GM19238 (cell line): Measurements from ENCODE around the gene CASP8AP2.
"Not testable (repeated sequence)": the region's sequence is repeated elsewhere in the genome, so short reads cannot be mapped to it uniquely, and the experiment has no call there.

Source experiments
- DNase-seq: peaks from one replicate; pipeline ENCODE4 v3.0.0; 2011; ENCODE audit warnings: low spot score; ENCODE audit not compliant: insufficient read length

Gene CASP8AP2

DNA sequence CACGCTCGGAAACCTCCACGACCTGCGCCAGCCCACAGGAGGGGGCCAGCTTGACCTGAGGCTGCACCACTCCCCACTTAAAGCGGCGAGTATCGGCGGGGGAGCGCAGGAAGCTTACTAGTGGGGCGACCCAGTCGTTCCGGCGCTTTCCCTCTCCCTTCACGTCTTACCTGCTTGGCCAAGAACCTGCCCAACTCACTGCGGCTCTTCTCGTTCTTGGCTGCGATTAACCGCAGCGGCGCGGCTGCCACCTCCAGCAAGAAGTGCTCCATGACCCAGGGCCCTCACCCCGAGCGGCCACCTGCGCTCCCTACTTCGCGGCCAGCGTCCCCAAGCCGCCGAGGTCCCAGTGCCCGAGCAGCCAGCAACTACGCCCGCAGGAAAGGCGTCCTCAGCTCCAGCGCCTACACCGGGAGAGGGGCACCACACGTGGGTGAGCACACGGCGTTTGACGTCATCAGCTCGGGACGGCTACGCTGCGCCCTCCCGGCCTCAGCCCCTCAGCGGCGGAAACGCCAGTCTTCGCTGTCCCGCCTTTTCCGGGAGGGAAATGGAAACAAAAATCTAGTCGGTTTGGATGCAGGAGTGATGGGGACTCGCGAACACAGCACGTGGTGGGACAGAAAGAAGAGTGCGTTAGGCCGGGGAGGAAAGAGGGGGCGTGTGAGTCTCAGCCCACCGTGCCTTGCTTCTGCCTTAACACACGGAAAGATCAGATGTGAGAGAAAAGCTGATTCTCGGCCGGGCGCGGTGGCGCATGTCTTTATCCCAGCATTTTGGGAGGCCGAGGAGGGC is 10.1 kb upstream of the CASP8AP2 start, which contains the start of gene MDN1:
MDN1 (minus strand) TSS at position 459 of the 795 bp plus-strand sequence; CDS start at position 272, 187 bp downstream.
- peak; percentile 84 for DNase-seq

- no peak for DNase-seq
Observed at GRCh38 chr6:89826029-89826528, 3.6 kb upstream of the CASP8AP2 start.

- DNase-seq = not testable (repeated sequence)
Observed at GRCh38 chr6:89828475-89828987, 1.1 kb upstream of the CASP8AP2 start.

DNA sequence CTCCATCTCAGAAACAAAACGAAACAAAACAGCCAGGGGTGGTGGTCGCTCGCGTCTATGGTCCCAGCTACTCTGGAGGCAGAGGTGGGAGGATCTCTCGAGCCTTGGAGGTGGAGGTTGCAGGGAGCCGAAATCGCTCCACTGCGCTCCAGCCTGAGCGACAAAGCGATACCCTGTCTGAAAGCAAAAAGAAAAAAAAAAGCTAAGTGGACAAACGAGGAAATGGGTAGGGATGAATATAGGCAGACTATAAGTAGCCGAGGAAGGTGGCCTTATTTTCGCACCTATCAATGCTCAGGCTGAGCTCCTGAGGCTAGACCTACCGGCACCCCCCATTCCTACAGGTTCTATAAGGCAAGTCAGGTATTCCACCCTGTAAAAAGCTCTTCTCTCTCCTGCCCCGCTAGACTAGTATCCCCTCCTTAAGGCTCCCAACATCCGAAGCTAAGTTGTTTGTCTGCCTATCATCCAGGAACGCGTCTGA is 650 bp upstream of the CASP8AP2 start:
- no peak for DNase-seq

GRCh38 chr6:89830170-89830809 is 610 bp downstream of the CASP8AP2 start:
- DNase-seq = no peak

- DNase-seq = no peak
Observed at GRCh38 chr6:89834884-89835792, 5.5 kb downstream of the CASP8AP2 start.

- no peak for DNase-seq
Observed at GRCh38 chr6:89836639-89837222, 7.1 kb downstream of the CASP8AP2 start.

DNA sequence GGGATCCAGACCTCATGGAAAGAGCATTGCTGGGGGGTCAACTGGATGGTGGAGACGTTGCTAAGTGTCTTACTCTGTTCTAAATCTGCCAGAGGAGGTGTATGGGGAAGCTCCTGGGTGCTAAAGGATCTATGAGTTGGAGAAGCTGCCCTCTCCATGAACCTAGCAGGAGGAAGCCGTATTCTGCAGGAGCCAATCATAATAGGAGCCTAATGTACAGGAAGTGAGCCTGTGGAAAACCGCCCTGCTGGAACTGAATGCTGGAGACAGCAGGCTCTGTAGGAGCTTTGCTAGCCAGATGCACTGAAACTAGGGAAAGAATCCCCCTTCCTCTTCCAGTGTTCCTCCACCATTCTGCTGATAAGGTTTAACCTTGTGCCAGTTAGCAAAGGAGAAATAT is 10.9 kb downstream of the CASP8AP2 start:
- DNase-seq = no peak

GRCh38 chr6:89842228-89842627 is 12.5 kb downstream of the CASP8AP2 start:
- DNase-seq = no peak

GRCh38 chr6:89843070-89843469 is 13.4 kb downstream of the CASP8AP2 start:
- no peak for DNase-seq

DNA sequence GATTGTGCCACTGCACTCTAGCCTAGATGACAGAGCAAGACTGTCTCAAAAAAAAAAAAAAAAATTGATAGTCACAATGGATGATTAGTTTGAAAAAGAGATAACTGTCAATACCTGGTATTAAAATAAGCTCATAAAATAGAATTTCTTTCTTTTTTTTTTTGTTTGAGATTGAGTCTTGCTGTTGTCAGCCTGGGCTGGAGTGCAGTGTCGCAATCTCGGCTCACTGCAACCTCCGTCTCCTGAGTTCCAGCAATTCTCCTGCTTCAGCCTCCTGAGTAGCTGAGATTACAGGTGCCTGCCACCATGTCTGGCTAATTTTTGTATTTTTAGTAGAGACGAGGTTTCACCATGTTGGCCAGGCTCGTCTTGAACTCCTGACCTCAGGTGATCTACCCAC is 17.8 kb downstream of the CASP8AP2 start:
- DNase-seq = not testable (repeated sequence)

GRCh38 chr6:89853068-89853467 is 23.4 kb downstream of the CASP8AP2 start:
- DNase-seq = no peak

DNA sequence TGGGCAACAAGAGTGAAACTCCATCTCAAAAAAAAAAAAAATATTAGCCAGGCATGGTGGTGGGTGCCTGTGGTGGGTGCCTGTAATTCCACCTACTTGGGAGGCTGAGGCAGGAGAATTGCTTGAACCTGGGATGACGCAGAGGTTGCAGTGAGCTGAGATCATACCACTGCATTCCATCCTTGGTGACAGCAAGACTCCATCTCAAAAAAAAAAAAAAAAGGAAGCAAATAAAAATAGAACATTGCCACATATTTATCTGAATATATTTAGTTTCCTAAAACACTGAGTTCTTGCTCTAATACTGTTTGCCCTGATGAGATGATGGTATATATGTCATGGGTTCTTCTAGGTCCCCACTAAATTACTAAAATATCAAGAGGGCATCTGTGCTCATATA is 28.4 kb downstream of the CASP8AP2 start:
- no peak for DNase-seq

DNA sequence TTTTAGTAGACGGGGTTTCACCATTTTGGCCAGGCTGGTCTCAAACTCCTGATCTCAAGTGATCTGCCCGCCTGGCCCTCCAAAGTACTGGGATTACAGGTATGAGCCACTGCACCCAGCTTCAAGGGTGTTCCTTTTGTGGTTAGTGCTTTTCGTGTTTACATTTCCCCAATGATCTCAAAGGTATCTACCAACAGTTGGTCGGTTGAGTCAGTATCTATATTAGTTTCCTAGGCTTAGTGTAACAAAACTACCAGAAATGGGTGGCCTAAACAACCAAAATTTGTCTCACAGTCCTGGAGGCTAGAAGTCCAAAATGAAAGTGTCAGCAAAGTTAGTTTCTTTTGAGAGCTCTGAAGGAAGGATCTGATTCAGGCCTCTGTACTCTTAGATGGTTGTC is 30.1 kb downstream of the CASP8AP2 start:
- no peak for DNase-seq

GRCh38 chr6:89862273-89862672 is 32.6 kb downstream of the CASP8AP2 start:
- no peak for DNase-seq

DNA sequence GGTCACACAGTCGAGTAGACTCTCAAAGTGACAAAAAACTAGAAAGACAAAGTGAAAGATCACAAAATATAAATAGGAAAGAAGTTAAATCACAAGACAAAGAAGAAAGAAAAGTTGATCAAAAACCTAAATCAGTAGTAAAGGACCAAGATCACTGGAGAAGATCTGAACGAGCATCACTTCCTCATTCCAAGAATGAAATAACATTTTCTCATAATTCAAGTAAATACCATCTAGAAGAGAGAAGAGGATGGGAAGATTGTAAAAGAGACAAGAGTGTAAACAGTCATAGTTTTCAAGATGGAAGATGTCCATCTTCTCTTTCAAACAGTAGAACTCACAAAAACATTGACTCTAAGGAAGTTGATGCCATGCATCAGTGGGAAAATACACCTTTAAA is 33.0 kb downstream of the CASP8AP2 start:
- no peak for DNase-seq

GRCh38 chr6:89866024-89866678 is 36.5 kb downstream of the CASP8AP2 start:
- DNase-seq = no peak

DNA sequence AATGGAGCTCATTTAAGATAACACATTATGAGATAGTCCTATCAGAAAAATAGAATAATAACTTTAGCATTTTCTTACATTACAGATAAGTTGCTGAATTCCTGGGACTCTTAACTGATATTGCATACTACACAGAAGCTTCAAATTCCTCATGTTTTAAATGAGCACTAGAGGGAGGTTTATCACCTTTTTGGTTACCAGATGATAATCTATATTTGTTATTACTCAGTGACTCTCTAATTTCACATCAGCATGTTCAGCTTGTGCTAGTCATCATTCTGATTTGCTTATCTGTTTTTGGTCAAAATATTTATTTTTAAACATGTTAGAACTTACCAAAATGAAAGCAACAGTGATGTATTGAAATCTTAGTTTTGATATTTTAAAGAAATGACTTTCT is 44.0 kb downstream of the CASP8AP2 start:
- no peak for DNase-seq

- DNase-seq = no peak
Observed at GRCh38 chr6:89874438-89874837, 44.8 kb downstream of the CASP8AP2 start.

- no peak for DNase-seq
Observed at GRCh38 chr6:89886378-89887120, 56.9 kb downstream of the CASP8AP2 start.
